SU-DHL-6 (cell line): ENCODE data around the gene SLC8A3.

Experiments
- EZH2phosphoT487 ChIP-seq: fragments of 200-600 bp; sonication (generic), shearing (Covaris generic); conservative IDR thresholded peaks from 2 replicates; pipeline ENCODE4 v1.6.1; 2018; ENCODE audit warnings: mild to moderate bottlenecking, antibody characterized with exemption, low read length, moderate library complexity, mixed read lengths
- TF ChIP-seq, protein P1 (sequence below): fragments of 200-600 bp; sonication (generic); IDR thresholded peaks from one replicate; pipeline ENCODE4 v1.5.1; 2017; ENCODE audit warnings: antibody characterized with exemption, mild to moderate bottlenecking, low read length, moderate library complexity; ENCODE audit not compliant: insufficient read depth, poor library complexity, severe bottlenecking

DNA sequence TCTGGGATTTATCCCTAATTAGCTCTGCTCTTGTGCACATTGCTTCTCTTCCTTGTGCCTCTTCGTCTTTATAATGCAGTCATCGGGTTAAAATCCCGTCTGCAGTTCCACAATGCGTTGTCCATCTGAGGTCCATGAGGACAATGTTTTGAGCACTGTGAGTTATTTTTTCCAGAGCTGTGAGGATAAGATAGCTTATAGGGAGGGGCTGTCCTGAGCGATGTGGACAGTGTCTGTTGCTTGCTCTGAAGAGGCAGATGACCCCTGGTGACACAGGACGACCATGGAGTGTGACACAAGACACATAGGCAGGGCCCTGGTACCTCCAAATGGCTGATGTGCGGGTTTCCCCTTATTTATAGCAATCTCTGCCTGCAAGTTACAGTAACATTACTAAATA lies 177.0 kb downstream of the SLC8A3 start:
- TF ChIP-seq, protein P1, sequence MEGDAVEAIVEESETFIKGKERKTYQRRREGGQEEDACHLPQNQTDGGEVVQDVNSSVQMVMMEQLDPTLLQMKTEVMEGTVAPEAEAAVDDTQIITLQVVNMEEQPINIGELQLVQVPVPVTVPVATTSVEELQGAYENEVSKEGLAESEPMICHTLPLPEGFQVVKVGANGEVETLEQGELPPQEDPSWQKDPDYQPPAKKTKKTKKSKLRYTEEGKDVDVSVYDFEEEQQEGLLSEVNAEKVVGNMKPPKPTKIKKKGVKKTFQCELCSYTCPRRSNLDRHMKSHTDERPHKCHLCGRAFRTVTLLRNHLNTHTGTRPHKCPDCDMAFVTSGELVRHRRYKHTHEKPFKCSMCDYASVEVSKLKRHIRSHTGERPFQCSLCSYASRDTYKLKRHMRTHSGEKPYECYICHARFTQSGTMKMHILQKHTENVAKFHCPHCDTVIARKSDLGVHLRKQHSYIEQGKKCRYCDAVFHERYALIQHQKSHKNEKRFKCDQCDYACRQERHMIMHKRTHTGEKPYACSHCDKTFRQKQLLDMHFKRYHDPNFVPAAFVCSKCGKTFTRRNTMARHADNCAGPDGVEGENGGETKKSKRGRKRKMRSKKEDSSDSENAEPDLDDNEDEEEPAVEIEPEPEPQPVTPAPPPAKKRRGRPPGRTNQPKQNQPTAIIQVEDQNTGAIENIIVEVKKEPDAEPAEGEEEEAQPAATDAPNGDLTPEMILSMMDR: no peak
- no peak for TF ChIP-seq EZH2phosphoT487
